OCI-LY3 (cell line): ENCODE measurements around the gene GRAMD2B.

ENCODE experiments used
- CTCF ChIP-seq: fragments of 200-600, 300-600 bp; sonication (generic); IDR thresholded peaks from 2 replicates; pipeline ENCODE4 v1.5.1; 2014; ENCODE audit warnings: antibody characterized with exemption, low read length, low read depth
- EZH2phosphoT487 ChIP-seq: fragments of 200-600 bp; shearing (Covaris generic); IDR thresholded peaks from 2 replicates; pipeline ENCODE4 v1.6.1; 2018; ENCODE audit warnings: antibody characterized with exemption, mixed run types, low read depth

- TF ChIP-seq CTCF (no peak), EZH2phosphoT487 (no peak)
These were observed 32.5 kb downstream of the GRAMD2B start for GRCh38 chr5:126455728-126456127.
